ENCODE measurements around the gene SCARB1. TPM values are rescaled to one million over a fixed set of nuclear protein-coding genes. Genes with fewer than 3 reads are reported as not detected.

SCARB1 gene
- total RNA-seq, 2 experiments from 2014 or later = 22.9 to 24.1 TPM

GRCh38 chr12:124742111-124742510, 121.6 kb downstream of the SCARB1 start:
- Mint-ChIP-seq H3K27me3 (peaks cover 10% of the 10 kb centered on the region), H3K36me3 (ENCODE audit: low read depth) (no peaks in the 10 kb centered on the region), H3K4me1 (peaks cover 41% of the 10 kb centered on the region), H3K27ac (no peak overlapping the region), H3K4me3 (no peak overlapping the region), H3K9me3 (ENCODE audit: low read depth) (no peaks in the 10 kb centered on the region)
- CTCF ChIA-PET = no interaction called here
- POLR2A ChIA-PET = no interaction called here
- ATAC-seq (no peak), DNase-seq (no peak)
- intact Hi-C loops (cut with DNase I, micrococcal nuclease) = no loop called here

- POLR2A ChIA-PET = interaction anchor here (0.5 kb wide), 1 partner anchor 37 kb away, joined by 3 read pairs; no protein-coding TSS in a partner anchor
- Mint-ChIP-seq H3K27me3 (peaks cover 9% of the 10 kb centered on the region), H3K4me1 (peaks cover 43% of the 10 kb centered on the region), H3K4me3 (no peak overlapping the region), H3K36me3 (ENCODE audit: low read depth) (no peaks in the 10 kb centered on the region), H3K9me3 (ENCODE audit: low read depth) (no peaks in the 10 kb centered on the region), H3K27ac (no peak overlapping the region)
- ATAC-seq (no peak), DNase-seq (no peak)
- CTCF ChIA-PET = interaction anchor here (1.0 to 1.6 kb wide), 7 partner anchors 9 to 709 kb away, joined by 3 to 8 read pairs (median 5); no protein-coding TSS in a partner anchor
- intact Hi-C loops (cut with DNase I, micrococcal nuclease) = no loop called here
These were observed 122.5 kb downstream of the SCARB1 start for GRCh38 chr12:124741211-124741610.

GRCh38 chr12:124740691-124741137, 123.0 kb downstream of the SCARB1 start:
- POLR2A ChIA-PET = interaction anchor here (0.5 to 0.6 kb wide), 2 partner anchors 36 to 971 kb away, joined by 3 to 4 read pairs; no protein-coding TSS in a partner anchor
- ATAC-seq = peak; percentile 53
- Mint-ChIP-seq H3K36me3 (ENCODE audit: low read depth) (no peaks in the 10 kb centered on the region), H3K4me3 (no peak overlapping the region), H3K4me1 (peaks cover 44% of the 10 kb centered on the region), H3K27ac (no peak overlapping the region), H3K27me3 (peaks cover 8% of the 10 kb centered on the region), H3K9me3 (ENCODE audit: low read depth) (no peaks in the 10 kb centered on the region)
- CTCF ChIA-PET = interaction anchor here (0.6 to 1.6 kb wide), 9 partner anchors 8 to 708 kb away, joined by 3 to 8 read pairs (median 4); no protein-coding TSS in a partner anchor
- peak; percentile 62 for DNase-seq
- intact Hi-C loops (cut with DNase I, micrococcal nuclease) = no loop called here

- intact Hi-C loops (cut with DNase I, micrococcal nuclease) = no loop called here
- CTCF ChIA-PET = interaction anchor here (0.6 to 1.6 kb wide), 7 partner anchors 12 to 984 kb away, joined by 3 to 8 read pairs (median 4); no protein-coding TSS in a partner anchor
- Mint-ChIP-seq H3K9me3 (ENCODE audit: low read depth) (no peaks in the 10 kb centered on the region), H3K27ac (no peak overlapping the region), H3K4me3 (no peak overlapping the region), H3K27me3 (peaks cover 3% of the 10 kb centered on the region), H3K36me3 (ENCODE audit: low read depth) (no peaks in the 10 kb centered on the region), H3K4me1 (peaks cover 42% of the 10 kb centered on the region)
- POLR2A ChIA-PET = interaction anchor here (0.6 kb wide), 1 partner anchor 971 kb away, joined by 4 read pairs; no protein-coding TSS in a partner anchor
- ATAC-seq (no peak), DNase-seq (no peak)
These were observed 123.6 kb downstream of the SCARB1 start for GRCh38 chr12:124739953-124740561.

- H3K9me3 Mint-ChIP-seq (ENCODE audit: low read depth) = no peaks in the 10 kb centered on the region
- DNase-seq = no peak
- CTCF ChIA-PET = interaction anchor here (0.7 to 1.0 kb wide), 4 partner anchors 20 to 206 kb away, joined by 3 read pairs; no protein-coding TSS in a partner anchor
- no peak overlapping the region for H3K4me3 Mint-ChIP-seq
- H3K4me1 Mint-ChIP-seq = peaks cover 45% of the 10 kb centered on the region
- POLR2A ChIA-PET = no interaction called here
- no peaks in the 10 kb centered on the region for H3K36me3 Mint-ChIP-seq (ENCODE audit: low read depth)
- ATAC-seq = no peak
- no peak overlapping the region for H3K27ac Mint-ChIP-seq
- intact Hi-C loops (cut with DNase I, micrococcal nuclease) = no loop called here
- H3K27me3 Mint-ChIP-seq = peaks cover 3% of the 10 kb centered on the region
These were observed 124.8 kb downstream of the SCARB1 start for GRCh38 chr12:124738636-124739467.

- DNase-seq (no peak), ATAC-seq (no peak)
- CTCF ChIA-PET = interaction anchor here (0.5 to 1.8 kb wide), 6 partner anchors 21 to 207 kb away, joined by 3 to 5 read pairs (median 3); no protein-coding TSS in a partner anchor
- intact Hi-C loops (cut with DNase I, micrococcal nuclease) = no loop called here
- Mint-ChIP-seq H3K4me1 (peaks cover 45% of the 10 kb centered on the region), H3K27me3 (peaks cover 3% of the 10 kb centered on the region), H3K36me3 (ENCODE audit: low read depth) (no peaks in the 10 kb centered on the region), H3K27ac (no peak overlapping the region), H3K9me3 (ENCODE audit: low read depth) (no peaks in the 10 kb centered on the region), H3K4me3 (no peak overlapping the region)
- POLR2A ChIA-PET = no interaction called here
These were observed 125.7 kb downstream of the SCARB1 start for GRCh38 chr12:124737772-124738635.

GRCh38 chr12:124737040-124737419, 126.6 kb downstream of the SCARB1 start:
- no peaks in the 10 kb centered on the region for H3K9me3 Mint-ChIP-seq (ENCODE audit: low read depth)
- peaks cover 45% of the 10 kb centered on the region for H3K4me1 Mint-ChIP-seq
- H3K27ac Mint-ChIP-seq = no peak overlapping the region
- H3K4me3 Mint-ChIP-seq = no peak overlapping the region
- H3K36me3 Mint-ChIP-seq (ENCODE audit: low read depth) = no peaks in the 10 kb centered on the region
- ChIA-PET POLR2A (no interaction called here), CTCF (interaction anchor here (0.6 to 1.8 kb wide), 2 partner anchors 28 to 614 kb away, joined by 4 to 5 read pairs; no protein-coding TSS in a partner anchor)
- no peak for ATAC-seq
- no peak for DNase-seq
- H3K27me3 Mint-ChIP-seq = peaks cover 3% of the 10 kb centered on the region
- intact Hi-C loops (cut with DNase I, micrococcal nuclease) = no loop called here

- POLR2A ChIA-PET = no interaction called here
These were observed 127.3 kb downstream of the SCARB1 start for GRCh38 chr12:124736115-124737039.

GRCh38 chr12:124734224-124734788, 129.4 kb downstream of the SCARB1 start:
- H3K9me3 Mint-ChIP-seq (ENCODE audit: low read depth) = no peaks in the 10 kb centered on the region

More at GRCh38 chr12:124736115-124737039, 127.3 kb downstream of the SCARB1 start:
- ATAC-seq = peak; percentile 42
- peak; percentile 37 for DNase-seq
- peaks cover 44% of the 10 kb centered on the region for H3K4me1 Mint-ChIP-seq
- no peaks in the 10 kb centered on the region for H3K36me3 Mint-ChIP-seq (ENCODE audit: low read depth)
- no peak overlapping the region for H3K27ac Mint-ChIP-seq
- no peak overlapping the region for H3K4me3 Mint-ChIP-seq
- peaks cover 3% of the 10 kb centered on the region for H3K27me3 Mint-ChIP-seq
- CTCF ChIA-PET = interaction anchor here (1.6 to 1.8 kb wide), 2 partner anchors 29 to 369 kb away, joined by 3 to 5 read pairs; no protein-coding TSS in a partner anchor
- intact Hi-C loops (cut with DNase I, micrococcal nuclease) = loop anchor here in 1 of 2 experiments (1.0 kb wide), 1 partner anchor 23 kb away; no protein-coding TSS in a partner anchor
- no peaks in the 10 kb centered on the region for H3K9me3 Mint-ChIP-seq (ENCODE audit: low read depth)

GRCh38 chr12:124733086-124733485, 130.6 kb downstream of the SCARB1 start:
- no peak for ATAC-seq
- Mint-ChIP-seq H3K36me3 (ENCODE audit: low read depth) (no peaks in the 10 kb centered on the region), H3K4me1 (peaks cover 15% of the 10 kb centered on the region), H3K27ac (no peak overlapping the region), H3K4me3 (no peak overlapping the region), H3K27me3 (no peaks in the 10 kb centered on the region), H3K9me3 (ENCODE audit: low read depth) (no peaks in the 10 kb centered on the region)
- ChIA-PET CTCF (interaction anchor here (1.2 kb wide), 1 partner anchor 8 kb away, joined by 3 read pairs; no protein-coding TSS in a partner anchor), POLR2A (no interaction called here)
- no peak for DNase-seq
- intact Hi-C loops (cut with DNase I, micrococcal nuclease) = no loop called here

More at GRCh38 chr12:124734224-124734788, 129.4 kb downstream of the SCARB1 start:
- intact Hi-C loops (cut with DNase I, micrococcal nuclease) = no loop called here
- H3K4me1 Mint-ChIP-seq = peaks cover 26% of the 10 kb centered on the region
- DNase-seq (peak; percentile 26), ATAC-seq (no peak)
- H3K4me3 Mint-ChIP-seq = no peak overlapping the region
- H3K36me3 Mint-ChIP-seq (ENCODE audit: low read depth) = no peaks in the 10 kb centered on the region
- ChIA-PET POLR2A (interaction anchor here (0.6 kb wide), 1 partner anchor 8 kb away, joined by 9 read pairs; no protein-coding TSS in a partner anchor), CTCF (no interaction called here)
- no peak overlapping the region for H3K27ac Mint-ChIP-seq
- no peaks in the 10 kb centered on the region for H3K27me3 Mint-ChIP-seq

All from activated CD4-positive, alpha-beta T cell treated with anti-CD3 and anti-CD28 coated beads for 36 hours (primary cell).